GM19351 (cell line): Measurements from ENCODE around the gene TRIOBP.

Experiments used
- ATAC-seq: cut with Tn5 transposase; IDR thresholded peaks from one replicate; pipeline ENCODE4 v1.9.1; 2021; ENCODE audit warnings: mild to moderate bottlenecking, moderate library complexity; ENCODE audit not compliant: unreplicated experiment

Gene TRIOBP

GRCh38 chr22:37822079-37822833 lies 125.4 kb downstream of the TRIOBP start:
- no peak for ATAC-seq

DNA sequence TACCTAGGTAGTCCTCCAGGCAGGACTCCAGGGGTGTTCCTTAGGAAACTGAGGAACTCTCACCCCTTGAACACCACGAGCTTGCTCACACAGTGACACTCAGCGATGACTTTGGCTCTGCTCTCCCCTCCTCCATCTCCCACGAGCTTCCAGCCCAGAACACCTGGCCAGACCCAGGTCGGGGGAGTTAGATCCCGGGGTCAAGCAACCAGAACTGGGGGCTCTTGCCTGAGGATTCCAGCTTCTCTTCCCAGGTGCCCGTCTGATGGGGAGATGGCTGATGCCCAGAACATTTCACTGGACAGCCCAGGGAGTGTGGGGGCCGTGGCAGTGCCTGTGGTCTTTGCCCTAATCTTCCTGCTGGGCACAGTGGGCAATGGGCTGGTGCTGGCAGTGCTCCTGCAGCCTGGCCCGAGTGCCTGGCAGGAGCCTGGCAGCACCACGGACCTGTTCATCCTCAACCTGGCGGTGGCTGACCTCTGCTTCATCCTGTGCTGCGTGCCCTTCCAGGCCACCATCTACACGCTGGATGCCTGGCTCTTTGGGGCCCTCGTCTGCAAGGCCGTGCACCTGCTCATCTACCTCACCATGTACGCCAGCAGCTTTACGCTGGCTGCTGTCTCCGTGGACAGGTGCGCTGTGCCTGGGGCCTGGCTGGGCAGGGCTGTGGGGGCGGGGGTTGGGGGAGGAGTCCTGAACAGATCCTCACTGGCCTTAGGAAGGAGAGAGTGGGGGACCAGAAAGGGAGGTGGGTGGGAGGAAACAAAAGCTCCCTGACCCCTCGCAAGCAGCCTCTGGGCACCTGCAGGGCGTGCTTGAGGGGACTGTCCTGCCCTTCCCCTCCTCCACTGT lies 126.5 kb downstream of the TRIOBP start, which contains the start of gene GALR3:
GALR3 (plus strand) TSS at position 249 of the 852 bp plus-strand sequence; CDS start at position 274, 25 bp downstream.
- no peak for ATAC-seq

DNA sequence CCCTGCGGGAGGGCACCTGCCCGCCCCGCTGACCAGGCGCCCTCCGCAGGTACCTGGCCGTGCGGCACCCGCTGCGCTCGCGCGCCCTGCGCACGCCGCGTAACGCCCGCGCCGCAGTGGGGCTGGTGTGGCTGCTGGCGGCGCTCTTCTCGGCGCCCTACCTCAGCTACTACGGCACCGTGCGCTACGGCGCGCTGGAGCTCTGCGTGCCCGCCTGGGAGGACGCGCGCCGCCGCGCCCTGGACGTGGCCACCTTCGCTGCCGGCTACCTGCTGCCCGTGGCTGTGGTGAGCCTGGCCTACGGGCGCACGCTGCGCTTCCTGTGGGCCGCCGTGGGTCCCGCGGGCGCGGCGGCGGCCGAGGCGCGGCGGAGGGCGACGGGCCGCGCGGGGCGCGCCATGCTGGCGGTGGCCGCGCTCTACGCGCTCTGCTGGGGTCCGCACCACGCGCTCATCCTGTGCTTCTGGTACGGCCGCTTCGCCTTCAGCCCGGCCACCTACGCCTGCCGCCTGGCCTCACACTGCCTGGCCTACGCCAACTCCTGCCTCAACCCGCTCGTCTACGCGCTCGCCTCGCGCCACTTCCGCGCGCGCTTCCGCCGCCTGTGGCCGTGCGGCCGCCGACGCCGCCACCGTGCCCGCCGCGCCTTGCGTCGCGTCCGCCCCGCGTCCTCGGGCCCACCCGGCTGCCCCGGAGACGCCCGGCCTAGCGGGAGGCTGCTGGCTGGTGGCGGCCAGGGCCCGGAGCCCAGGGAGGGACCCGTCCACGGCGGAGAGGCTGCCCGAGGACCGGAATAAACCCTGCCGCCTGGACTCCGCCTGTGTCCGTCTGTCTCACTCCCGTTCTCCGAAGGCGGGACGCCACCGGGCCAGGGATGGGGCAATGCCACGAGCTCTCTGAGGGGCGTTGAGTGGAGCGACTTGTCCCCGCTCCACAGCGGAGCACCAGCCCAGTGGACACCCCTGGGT lies 128.1 kb downstream of the TRIOBP start:
- ATAC-seq, result no peak
